Activated CD4-positive, CD25-positive, alpha-beta regulatory T cell treated with anti-CD3 and anti-CD28 coated beads, Interleukin-2, amount 50 U/mL, for 16 hours (primary cell): ENCODE results near the gene ABCF2.

Source experiments
- DNase-seq: peaks from one replicate; pipeline ENCODE4 v3.0.0-alpha.2; 2020; ENCODE audit warnings: low read depth, low spot score

Gene ABCF2

GRCh38 chr7:151225948-151226510 is 976 bp downstream of the ABCF2 start:
- no peak for DNase-seq

GRCh38 chr7:151223728-151224127 is 3.3 kb downstream of the ABCF2 start:
- no peak for DNase-seq

- no peak for DNase-seq
These were observed 8.8 kb downstream of the ABCF2 start for GRCh38 chr7:151218170-151218569.

- DNase-seq: no peak
These were observed 11.6 kb downstream of the ABCF2 start for GRCh38 chr7:151215396-151215795.

- no peak for DNase-seq
These were observed 13.2 kb downstream of the ABCF2 start for GRCh38 chr7:151213826-151214225.

GRCh38 chr7:151212626-151213025 is 14.4 kb downstream of the ABCF2 start:
- DNase-seq: no peak

- no peak for DNase-seq
These were observed 15.7 kb downstream of the ABCF2 start for GRCh38 chr7:151211155-151211772.

- DNase-seq: no peak
These were observed 16.7 kb downstream of the ABCF2 start, which contains the start of gene H2BK1 for GRCh38 chr7:151210087-151210854. TSS of gene H2BK1 (minus strand) at chr7:151210488. CDS start at chr7:151210318, 170 bp downstream.

- DNase-seq: no peak
These were observed 17.4 kb downstream of the ABCF2 start for GRCh38 chr7:151209588-151209987.

- DNase-seq: no peak
These were observed 18.6 kb downstream of the ABCF2 start for GRCh38 chr7:151208253-151208862.

GRCh38 chr7:151207804-151208203 is 19.2 kb downstream of the ABCF2 start:
- DNase-seq: no peak

- no peak for DNase-seq
These were observed 19.7 kb downstream of the ABCF2 start for GRCh38 chr7:151207315-151207714.

- no peak for DNase-seq
These were observed 20.1 kb downstream of the ABCF2 start for GRCh38 chr7:151206914-151207313.

- DNase-seq: no peak
These were observed 21.3 kb downstream of the ABCF2 start for GRCh38 chr7:151205730-151206129.

- DNase-seq: no peak
These were observed 22.5 kb downstream of the ABCF2 start for GRCh38 chr7:151204383-151205032.

GRCh38 chr7:151202836-151203235 is 24.2 kb downstream of the ABCF2 start:
- DNase-seq: no peak

- DNase-seq: no peak
These were observed 25.3 kb downstream of the ABCF2 start for GRCh38 chr7:151201751-151202150.

- no peak for DNase-seq
These were observed 25.7 kb downstream of the ABCF2 start for GRCh38 chr7:151201344-151201743.

- DNase-seq: no peak
These were observed 27.8 kb downstream of the ABCF2 start for GRCh38 chr7:151198945-151199848.

GRCh38 chr7:151197932-151198331 is 29.1 kb downstream of the ABCF2 start:
- no peak for DNase-seq
